Neural cell (in vitro differentiated cells): Measurements from ENCODE around the gene RBM4B. TPM values are rescaled to one million over a fixed set of nuclear protein-coding genes. Genes with fewer than 3 reads are reported as not detected.

Experiments used
- H2AFZ ChIP-seq: fragments of 200-600, 300-800 bp; sonication (generic), shearing (Covaris generic); 2 replicates; pipeline ENCODE4 v1.6.0; 2014; ENCODE audit warnings: low read depth, mild to moderate bottlenecking, antibody characterized with exemption, low read length, moderate library complexity
- H3F3A ChIP-seq: fragments of 200-600 bp; shearing (Covaris generic); 2 replicates; pipeline ENCODE4 v1.6.1; 2016; ENCODE audit warnings: mild to moderate bottlenecking, moderate library complexity, mixed read lengths, antibody characterized with exemption, low read length; ENCODE audit not compliant: insufficient read depth, poor library complexity, severe bottlenecking
- H3K27ac ChIP-seq: fragments of 200-600, 300-800 bp; sonication (generic), shearing (Covaris generic); 2 replicates; pipeline ENCODE4 v1.5.1; 2014; ENCODE audit warnings: mild to moderate bottlenecking, low read length, moderate library complexity
- H3K27me3 ChIP-seq: fragments of 300-800, 200-600 bp; sonication (generic), shearing (Covaris generic); 2 replicates; pipeline ENCODE4 v1.6.0; 2014; ENCODE audit warnings: mild to moderate bottlenecking, low read depth, low read length, moderate library complexity; ENCODE audit not compliant: insufficient read depth
- H3K36me3 ChIP-seq: fragments of 300-800, 200-600 bp; sonication (generic), shearing (Covaris generic); 2 replicates; pipeline ENCODE4 v1.5.1; 2014; ENCODE audit warnings: mild to moderate bottlenecking, antibody characterized with exemption, low read length, moderate library complexity; ENCODE audit not compliant: insufficient read depth
- H3K4me2 ChIP-seq: fragments of 300-800, 200-600 bp; sonication (generic), shearing (Covaris generic); 2 replicates; pipeline ENCODE4 v1.6.0; 2014; ENCODE audit warnings: mild to moderate bottlenecking, low read length
- H3K4me3 ChIP-seq: fragments of 300-800, 200-600 bp; sonication (generic), shearing (Covaris generic); 2 replicates; pipeline ENCODE4 v1.5.1; 2014; ENCODE audit warnings: mild to moderate bottlenecking, low read length, moderate library complexity
- H3K79me2 ChIP-seq: fragments of 200-600 bp; shearing (Covaris generic); replicated peaks from 2 replicates; pipeline ENCODE4 v1.6.0; 2014; ENCODE audit warnings: mild to moderate bottlenecking, low read length, moderate library complexity; ENCODE audit not compliant: insufficient read depth
- H3K9ac ChIP-seq: fragments of 300-800, 200-600 bp; sonication (generic), shearing (Covaris generic); 2 replicates; pipeline ENCODE4 v1.6.1; 2016; ENCODE audit warnings: mild to moderate bottlenecking, low read length, mixed read lengths
- H3K9me2 ChIP-seq: fragments of 200-600 bp; shearing (Covaris generic); 2 replicates; pipeline ENCODE4 v1.6.1; 2016; ENCODE audit warnings: mild to moderate bottlenecking, low read length, mixed read lengths; ENCODE audit not compliant: insufficient read depth
- H3K9me3 ChIP-seq: fragments of 200-600, 300-800 bp; sonication (generic), shearing (Covaris generic); 2 replicates; pipeline ENCODE4 v1.6.1; 2016; ENCODE audit warnings: mild to moderate bottlenecking, mixed run types, low read length, moderate library complexity, mixed read lengths
- H4K20me1 ChIP-seq: fragments of 200-600 bp; shearing (Covaris generic); 2 replicates; pipeline ENCODE4 v1.6.1; 2016; ENCODE audit warnings: mild to moderate bottlenecking, mixed run types; ENCODE audit not compliant: insufficient read depth
- EP300 ChIP-seq: fragments of 450-650 bp; conservative IDR thresholded peaks from 2 replicates; pipeline ENCODE4 v1.6.1; 2014; ENCODE audit warnings: antibody characterized with exemption, mild to moderate bottlenecking, moderate library complexity; ENCODE audit not compliant: poor library complexity, severe bottlenecking
- EZH2 ChIP-seq: fragments of 200-600, 300-800 bp; shearing (Covaris generic), sonication (generic); IDR thresholded peaks from 2 replicates; pipeline ENCODE4 v1.6.1; 2014; ENCODE audit warnings: antibody characterized with exemption, low read length, borderline replicate concordance, mild to moderate bottlenecking; ENCODE audit not compliant: insufficient read depth, poor library complexity, severe bottlenecking
- MXI1 ChIP-seq: fragments of 450-650 bp; conservative IDR thresholded peaks from 2 replicates; pipeline ENCODE4 v1.6.1; 2014; ENCODE audit warnings: antibody characterized with exemption, mild to moderate bottlenecking; ENCODE audit not compliant: poor library complexity, severe bottlenecking
- POLR2AphosphoS5 ChIP-seq: IDR thresholded peaks from 2 replicates; pipeline ENCODE4 v1.6.1; 2012
- RAD21 ChIP-seq: fragments of 450-650 bp; conservative IDR thresholded peaks from 2 replicates; pipeline ENCODE4 v1.6.1; 2014; ENCODE audit warnings: antibody characterized with exemption, mild to moderate bottlenecking, moderate library complexity
- SMC3 ChIP-seq: fragments of 450-650 bp; conservative IDR thresholded peaks from 2 replicates; pipeline ENCODE4 v1.6.1; 2014; ENCODE audit warnings: antibody characterized with exemption, mild to moderate bottlenecking, moderate library complexity; ENCODE audit not compliant: poor library complexity
- TAF1 ChIP-seq: IDR thresholded peaks from 2 replicates; pipeline ENCODE4 v1.6.1; 2012; ENCODE audit warnings: low read depth
- polyA plus RNA-seq: library from polyadenylated mRNA; depleted of rRNA; stranded (reverse); fragments of >200 nt; gene quantifications from 2 replicates; pipeline ENCODE4 v1.2.3, GENCODE V29; 2014
- TF ChIP-seq, protein P1 (sequence below): IDR thresholded peaks from 2 replicates; pipeline ENCODE4 v1.6.1; 2012; ENCODE audit warnings: borderline replicate concordance
- TF ChIP-seq, protein P2 (sequence below): fragments of 450-650 bp; IDR thresholded peaks from 2 replicates; pipeline ENCODE4 v1.5.1; 2014; ENCODE audit warnings: antibody characterized with exemption, mild to moderate bottlenecking, moderate library complexity; ENCODE audit not compliant: poor library complexity, severe bottlenecking

The RBM4B gene
- polyA plus RNA-seq, 1 donor from 2014 or later, result 197 TPM

DNA sequence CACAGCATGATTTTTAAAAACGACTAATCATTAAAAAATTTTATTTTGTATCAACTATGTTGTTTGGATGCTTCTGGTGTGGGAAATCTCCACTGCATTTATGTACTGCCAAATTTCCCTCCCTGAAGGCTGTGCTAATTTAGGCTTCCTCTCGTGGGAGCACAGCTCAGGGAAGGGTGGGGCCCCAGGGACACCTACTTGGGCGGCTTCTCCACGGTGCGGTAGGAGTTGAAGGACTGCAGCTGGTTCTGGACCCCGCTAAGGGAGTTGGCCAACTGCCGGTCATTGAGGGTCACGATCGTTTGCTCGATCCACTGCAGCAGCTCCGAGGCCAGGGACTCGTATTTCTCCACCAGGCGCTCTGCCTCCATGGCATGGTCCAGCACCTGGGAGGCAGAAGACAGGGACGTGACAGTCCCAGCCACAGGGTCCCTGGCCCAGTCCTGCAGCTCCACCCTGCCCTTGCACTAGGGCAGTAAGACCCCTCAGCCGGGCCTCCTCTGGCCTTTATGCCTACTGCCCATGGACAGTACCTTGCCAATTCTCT is 32.8 kb upstream of the RBM4B start:
- TF ChIP-seq EZH2 (no peak), EP300 (no peak), SMC3 (no peak)
- TF ChIP-seq, protein P1, sequence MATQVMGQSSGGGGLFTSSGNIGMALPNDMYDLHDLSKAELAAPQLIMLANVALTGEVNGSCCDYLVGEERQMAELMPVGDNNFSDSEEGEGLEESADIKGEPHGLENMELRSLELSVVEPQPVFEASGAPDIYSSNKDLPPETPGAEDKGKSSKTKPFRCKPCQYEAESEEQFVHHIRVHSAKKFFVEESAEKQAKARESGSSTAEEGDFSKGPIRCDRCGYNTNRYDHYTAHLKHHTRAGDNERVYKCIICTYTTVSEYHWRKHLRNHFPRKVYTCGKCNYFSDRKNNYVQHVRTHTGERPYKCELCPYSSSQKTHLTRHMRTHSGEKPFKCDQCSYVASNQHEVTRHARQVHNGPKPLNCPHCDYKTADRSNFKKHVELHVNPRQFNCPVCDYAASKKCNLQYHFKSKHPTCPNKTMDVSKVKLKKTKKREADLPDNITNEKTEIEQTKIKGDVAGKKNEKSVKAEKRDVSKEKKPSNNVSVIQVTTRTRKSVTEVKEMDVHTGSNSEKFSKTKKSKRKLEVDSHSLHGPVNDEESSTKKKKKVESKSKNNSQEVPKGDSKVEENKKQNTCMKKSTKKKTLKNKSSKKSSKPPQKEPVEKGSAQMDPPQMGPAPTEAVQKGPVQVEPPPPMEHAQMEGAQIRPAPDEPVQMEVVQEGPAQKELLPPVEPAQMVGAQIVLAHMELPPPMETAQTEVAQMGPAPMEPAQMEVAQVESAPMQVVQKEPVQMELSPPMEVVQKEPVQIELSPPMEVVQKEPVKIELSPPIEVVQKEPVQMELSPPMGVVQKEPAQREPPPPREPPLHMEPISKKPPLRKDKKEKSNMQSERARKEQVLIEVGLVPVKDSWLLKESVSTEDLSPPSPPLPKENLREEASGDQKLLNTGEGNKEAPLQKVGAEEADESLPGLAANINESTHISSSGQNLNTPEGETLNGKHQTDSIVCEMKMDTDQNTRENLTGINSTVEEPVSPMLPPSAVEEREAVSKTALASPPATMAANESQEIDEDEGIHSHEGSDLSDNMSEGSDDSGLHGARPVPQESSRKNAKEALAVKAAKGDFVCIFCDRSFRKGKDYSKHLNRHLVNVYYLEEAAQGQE, result no peak

DNA sequence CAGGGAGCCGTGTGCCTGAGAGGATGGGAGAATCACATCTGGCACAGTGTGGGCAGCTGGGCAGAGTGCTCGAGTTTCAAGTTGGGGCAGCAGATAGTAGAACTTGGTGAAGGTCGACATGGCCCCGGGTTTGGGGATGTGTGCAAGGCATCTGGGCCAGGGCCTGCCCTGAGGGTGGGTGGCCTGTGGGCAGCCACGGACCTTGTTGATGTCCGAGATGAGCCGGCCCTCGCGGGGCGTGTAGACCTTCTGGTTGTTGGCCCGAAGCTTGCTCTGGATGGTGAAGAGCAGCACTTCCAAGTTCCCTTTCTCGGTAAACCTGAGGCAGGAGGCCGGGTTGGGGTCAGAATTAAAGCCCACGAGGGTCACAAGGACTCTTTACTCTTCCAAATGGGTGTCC is 31.0 kb upstream of the RBM4B start:
- Histone ChIP-seq H3K27ac (no peak overlapping the region), H3K27me3 (no peaks in the 10 kb centered on the region), H3K4me2 (no peak overlapping the region), H4K20me1 (no peaks in the 10 kb centered on the region), H3K79me2 (no peaks in the 10 kb centered on the region), H3K4me3 (no peak overlapping the region), H3F3A (no peaks in the 10 kb centered on the region), H3K9ac (no peak overlapping the region), H3K36me3 (peaks cover 7% of the 10 kb centered on the region), H3K9me3 (no peaks in the 10 kb centered on the region), H3K9me2 (no peaks in the 10 kb centered on the region), H2AFZ (no peak overlapping the region)
- TF ChIP-seq TAF1 (no peak), POLR2AphosphoS5 (no peak), EZH2 (no peak), SMC3 (no peak), EP300 (no peak)

More for the DNA sequence above, 32.8 kb upstream of the RBM4B start:
- Histone ChIP-seq H3K79me2 (no peaks in the 10 kb centered on the region), H4K20me1 (no peaks in the 10 kb centered on the region), H3K9ac (no peak overlapping the region), H3K4me2 (no peak overlapping the region), H3K36me3 (peaks cover 15% of the 10 kb centered on the region), H3K27ac (no peak overlapping the region), H3F3A (no peaks in the 10 kb centered on the region), H2AFZ (no peak overlapping the region), H3K27me3 (no peaks in the 10 kb centered on the region), H3K9me3 (no peaks in the 10 kb centered on the region), H3K9me2 (no peaks in the 10 kb centered on the region), H3K4me3 (no peak overlapping the region)

DNA sequence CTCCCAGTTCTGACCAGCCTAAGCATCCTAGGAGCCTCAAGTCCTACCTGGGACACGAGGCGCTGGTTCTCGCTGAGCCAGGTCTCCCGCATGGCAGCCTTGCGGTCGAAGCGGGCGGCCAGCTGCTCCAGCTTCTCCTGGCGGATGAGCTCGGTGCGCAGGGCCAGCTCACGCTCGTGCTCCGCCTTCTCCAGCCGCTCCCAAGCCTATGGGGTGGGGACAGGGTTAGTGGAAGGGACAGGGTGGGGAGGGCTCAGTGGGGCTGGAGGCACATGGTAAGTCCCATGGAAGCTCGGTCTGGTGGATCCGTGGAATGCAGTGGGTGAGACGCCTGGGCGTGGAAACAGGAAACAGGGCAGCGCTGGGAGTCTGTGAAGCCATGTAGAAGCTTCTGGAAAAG is 30.4 kb upstream of the RBM4B start:
- H3K36me3 ChIP-seq, result peaks cover 7% of the 10 kb centered on the region
- TF ChIP-seq, protein P2, sequence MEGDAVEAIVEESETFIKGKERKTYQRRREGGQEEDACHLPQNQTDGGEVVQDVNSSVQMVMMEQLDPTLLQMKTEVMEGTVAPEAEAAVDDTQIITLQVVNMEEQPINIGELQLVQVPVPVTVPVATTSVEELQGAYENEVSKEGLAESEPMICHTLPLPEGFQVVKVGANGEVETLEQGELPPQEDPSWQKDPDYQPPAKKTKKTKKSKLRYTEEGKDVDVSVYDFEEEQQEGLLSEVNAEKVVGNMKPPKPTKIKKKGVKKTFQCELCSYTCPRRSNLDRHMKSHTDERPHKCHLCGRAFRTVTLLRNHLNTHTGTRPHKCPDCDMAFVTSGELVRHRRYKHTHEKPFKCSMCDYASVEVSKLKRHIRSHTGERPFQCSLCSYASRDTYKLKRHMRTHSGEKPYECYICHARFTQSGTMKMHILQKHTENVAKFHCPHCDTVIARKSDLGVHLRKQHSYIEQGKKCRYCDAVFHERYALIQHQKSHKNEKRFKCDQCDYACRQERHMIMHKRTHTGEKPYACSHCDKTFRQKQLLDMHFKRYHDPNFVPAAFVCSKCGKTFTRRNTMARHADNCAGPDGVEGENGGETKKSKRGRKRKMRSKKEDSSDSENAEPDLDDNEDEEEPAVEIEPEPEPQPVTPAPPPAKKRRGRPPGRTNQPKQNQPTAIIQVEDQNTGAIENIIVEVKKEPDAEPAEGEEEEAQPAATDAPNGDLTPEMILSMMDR, result no peak
- no peak for TF ChIP-seq SMC3
- TF ChIP-seq EP300, result no peak
- no peak for TF ChIP-seq TAF1
- no peak for TF ChIP-seq EZH2
- TF ChIP-seq POLR2AphosphoS5, result no peak
- TF ChIP-seq, protein P1, result no peak
- TF ChIP-seq RAD21, result no peak
- no peak for TF ChIP-seq MXI1

More for the DNA sequence above, 30.4 kb upstream of the RBM4B start:
- H3K27me3 ChIP-seq, result no peaks in the 10 kb centered on the region
- no peaks in the 10 kb centered on the region for H3K9me3 ChIP-seq
- H3K27ac ChIP-seq, result no peak overlapping the region
- no peak overlapping the region for H2AFZ ChIP-seq
- H4K20me1 ChIP-seq, result no peaks in the 10 kb centered on the region
- no peak overlapping the region for H3K4me3 ChIP-seq
- no peaks in the 10 kb centered on the region for H3K79me2 ChIP-seq
- no peak overlapping the region for H3K9ac ChIP-seq
- H3K9me2 ChIP-seq, result no peaks in the 10 kb centered on the region
- H3K4me2 ChIP-seq, result no peak overlapping the region
- no peaks in the 10 kb centered on the region for H3F3A ChIP-seq
